GM06990 (cell line): ENCODE measurements around the gene PPP1R3A.

Source experiments
- DNase-seq: peaks from one replicate; pipeline ENCODE4 v3.0.0-alpha.2; 2011; ENCODE audit not compliant: insufficient read length; ENCODE audit errors: extremely low read depth
- H3K27me3 ChIP-seq: replicated peaks from 2 replicates; pipeline ENCODE4 v1.6.0; 2011; ENCODE audit warnings: low read length; ENCODE audit not compliant: control insufficient read depth, insufficient read depth
- H3K36me3 ChIP-seq: 2 replicates; pipeline ENCODE4 v1.5.1; 2011; ENCODE audit warnings: low read length; ENCODE audit not compliant: control insufficient read depth, insufficient read depth
- H3K4me3 ChIP-seq: replicated peaks from 2 replicates; pipeline ENCODE4 v1.5.1; 2011; ENCODE audit warnings: low read depth, mild to moderate bottlenecking, control low read depth, low read length
- CTCF ChIP-seq: IDR thresholded peaks from 2 replicates; pipeline ENCODE4 v1.5.1; 2011; ENCODE audit warnings: low read length, control low read depth, mild to moderate bottlenecking, inconsistent platforms; ENCODE audit not compliant: insufficient read depth, poor library complexity, severe bottlenecking

PPP1R3A gene

DNA sequence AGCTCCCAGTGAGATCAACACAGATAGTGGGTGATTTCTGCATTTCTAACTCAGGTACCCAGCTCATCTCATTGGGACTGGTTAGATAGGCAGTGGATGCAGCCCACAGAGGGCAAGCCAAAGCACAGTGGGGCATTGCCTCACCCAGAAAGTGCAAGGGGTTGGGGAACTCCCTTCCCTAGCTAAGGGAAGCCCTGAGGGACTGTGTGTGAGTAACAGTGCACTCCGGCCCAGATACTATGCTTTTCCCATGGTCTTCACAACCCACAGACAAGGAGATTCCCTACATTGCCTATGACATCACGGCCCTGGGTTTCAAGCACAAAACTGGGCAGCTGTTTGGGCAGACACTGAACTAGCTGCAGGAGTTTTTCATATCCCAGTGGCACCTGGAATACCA lies 62.8 kb downstream of the PPP1R3A start:
- H3K36me3 ChIP-seq = no peaks in the 10 kb centered on the region
- no peaks in the 10 kb centered on the region for H3K27me3 ChIP-seq
- H3K4me3 ChIP-seq = no peak overlapping the region
- no peak for DNase-seq
- no peak for TF ChIP-seq CTCF

- Histone ChIP-seq H3K27me3 (no peaks in the 10 kb centered on the region), H3K4me3 (no peak overlapping the region), H3K36me3 (no peaks in the 10 kb centered on the region)
- no peak for TF ChIP-seq CTCF
- no peak for DNase-seq
These were observed 77.9 kb downstream of the PPP1R3A start for GRCh38 chr7:113840954-113841353.

GRCh38 chr7:113835367-113835766 lies 83.4 kb downstream of the PPP1R3A start:
- DNase-seq = no peak
- no peak overlapping the region for H3K4me3 ChIP-seq
- no peak for TF ChIP-seq CTCF
- no peaks in the 10 kb centered on the region for H3K27me3 ChIP-seq
- H3K36me3 ChIP-seq = no peaks in the 10 kb centered on the region

DNA sequence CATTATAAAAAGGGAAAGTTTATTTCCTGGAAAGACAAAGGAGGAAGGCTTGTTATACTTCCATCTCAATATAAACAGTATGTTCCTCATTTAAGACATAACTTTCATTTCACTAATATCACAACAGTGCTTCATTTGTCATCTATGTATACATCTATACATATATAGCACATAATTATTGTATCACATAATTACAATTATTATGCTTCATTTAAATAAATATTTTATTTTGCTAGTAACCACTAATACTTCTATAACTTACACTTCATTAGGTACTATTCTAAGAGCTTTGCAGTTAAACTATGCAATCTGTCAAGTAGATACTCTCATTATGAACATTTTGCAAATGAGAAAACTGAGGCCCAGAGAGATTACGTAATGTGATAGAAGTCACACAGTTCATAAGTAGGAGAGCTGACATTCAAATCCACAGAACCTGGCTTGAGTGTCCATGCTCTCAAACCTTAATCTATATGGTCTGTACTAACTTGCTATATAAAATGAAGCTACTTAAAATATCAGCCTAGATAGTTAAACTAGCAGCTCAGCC lies 86.5 kb downstream of the PPP1R3A start:
- Histone ChIP-seq H3K27me3 (no peaks in the 10 kb centered on the region), H3K4me3 (no peak overlapping the region), H3K36me3 (no peaks in the 10 kb centered on the region)
- no peak for TF ChIP-seq CTCF
- no peak for DNase-seq

GRCh38 chr7:113831556-113831955 lies 87.3 kb downstream of the PPP1R3A start:
- Histone ChIP-seq H3K27me3 (no peaks in the 10 kb centered on the region), H3K36me3 (no peaks in the 10 kb centered on the region), H3K4me3 (no peak overlapping the region)
- DNase-seq = no peak
- no peak for TF ChIP-seq CTCF

DNA sequence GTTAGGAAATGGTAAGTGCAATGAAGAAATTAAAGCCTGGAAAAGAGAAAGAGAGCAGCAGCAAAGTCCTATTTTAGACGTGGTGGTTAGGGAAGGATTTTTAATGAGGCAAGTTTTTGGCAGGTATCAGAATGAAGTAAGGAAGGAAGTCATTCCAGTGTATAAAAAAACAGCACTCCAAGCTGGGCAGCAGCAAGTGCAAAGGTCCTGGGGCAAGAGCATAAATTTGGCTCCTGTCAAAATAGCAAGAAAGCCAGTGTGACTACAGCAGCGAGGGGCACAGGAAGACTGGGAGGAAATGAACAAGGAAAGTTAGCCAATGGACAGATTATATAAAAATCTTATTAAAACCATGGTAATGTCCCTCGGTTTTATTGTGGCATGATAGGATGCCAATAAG lies 90.2 kb downstream of the PPP1R3A start:
- Histone ChIP-seq H3K4me3 (no peak overlapping the region), H3K36me3 (no peaks in the 10 kb centered on the region), H3K27me3 (no peaks in the 10 kb centered on the region)
- DNase-seq = no peak
- no peak for TF ChIP-seq CTCF
